ENCODE measurements around the gene ABLIM2. TPM values are rescaled to one million over a fixed set of nuclear protein-coding genes. Genes with fewer than 3 reads are reported as not detected.

ABLIM2 gene
- total RNA-seq, 1 experiment from 2014 or later: 2.7 TPM

DNA sequence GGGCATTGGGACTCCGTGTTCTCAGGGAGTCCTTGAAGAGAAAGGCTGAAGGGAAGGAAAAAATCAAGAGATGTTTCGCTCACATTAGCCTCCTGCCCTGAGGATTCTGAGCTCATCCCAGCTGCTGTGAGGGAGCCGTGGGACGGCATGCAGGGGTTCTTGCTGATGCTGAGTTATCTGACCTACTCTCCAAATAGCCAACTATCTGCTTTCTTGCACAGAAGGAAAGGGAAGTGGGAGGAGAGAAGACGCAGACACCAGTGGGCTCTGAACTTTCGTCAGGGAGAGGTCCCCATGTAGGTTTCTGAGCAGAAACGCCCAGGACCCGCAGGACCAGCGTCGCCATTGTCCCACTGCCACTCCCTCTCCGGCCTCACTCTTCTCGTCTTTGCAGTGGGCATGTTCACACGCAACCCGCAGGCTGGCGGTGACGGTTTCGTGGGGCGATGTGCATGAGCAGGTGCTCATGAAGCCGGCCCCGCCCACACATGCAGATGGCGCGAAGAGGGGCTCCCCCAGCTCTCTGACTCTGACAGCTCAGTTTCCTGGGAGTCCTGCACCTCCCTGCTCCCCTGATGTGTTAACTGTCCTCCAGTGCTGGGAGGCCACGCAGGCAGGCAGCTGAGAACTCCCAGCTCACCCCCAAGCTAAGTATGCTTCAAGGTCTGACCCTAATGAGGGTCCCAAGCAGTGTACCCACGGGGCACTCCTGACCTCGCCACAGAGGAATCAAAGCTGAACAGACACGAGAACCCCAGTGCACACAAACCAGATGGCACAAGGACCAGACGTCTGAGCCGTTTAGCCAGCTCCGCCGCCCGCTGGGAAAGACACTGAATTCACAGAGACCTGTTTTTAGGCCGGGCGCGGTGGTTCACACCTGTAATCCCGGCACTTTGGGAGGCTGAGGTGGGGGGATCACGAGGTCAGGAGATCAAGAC is 13.6 kb upstream of the ABLIM2 start:
- no peak overlapping the region for H3K27ac ChIP-seq (ENCODE audit: low read depth, low read length, poor library complexity, severe bottlenecking)
- H3K9me3 ChIP-seq (ENCODE audit: low read depth, low read length, poor library complexity, severe bottlenecking): no peaks in the 10 kb centered on the region
- DNase-seq (ENCODE audit: low spot score): no peak
- H3K4me1 ChIP-seq (ENCODE audit: insufficient read depth, low read length, poor library complexity, severe bottlenecking): peaks cover 4% of the 10 kb centered on the region
- ChIA-PET POLR2A (ENCODE audit: low non-redundant PET) (no interaction called here), CTCF (no interaction called here)
- H3K4me3 ChIP-seq (ENCODE audit: low read depth, low read length, poor library complexity, severe bottlenecking): no peak overlapping the region
- no peaks in the 10 kb centered on the region for H3K27me3 ChIP-seq (replicated peaks; ENCODE audit: insufficient read depth, low read depth, low read length, poor library complexity)
- no peak for TF ChIP-seq EZH2 (IDR thresholded peaks at IDR 0.05; ENCODE audit: borderline replicate concordance, low read depth, low read length, poor library complexity, severe bottlenecking)
- TF ChIP-seq CTCF (conservative IDR thresholded peaks at IDR 0.05; ENCODE audit: low read depth, low read length): no peak
- no TSS peak for BruUV-seq (replicated peaks)
- no peaks in the 10 kb centered on the region for H3K36me3 ChIP-seq (ENCODE audit: insufficient read depth, low read length, poor library complexity, severe bottlenecking)
- intact Hi-C loops (cut with micrococcal nuclease; ENCODE audit: unreplicated experiment): no loop called here

DNA sequence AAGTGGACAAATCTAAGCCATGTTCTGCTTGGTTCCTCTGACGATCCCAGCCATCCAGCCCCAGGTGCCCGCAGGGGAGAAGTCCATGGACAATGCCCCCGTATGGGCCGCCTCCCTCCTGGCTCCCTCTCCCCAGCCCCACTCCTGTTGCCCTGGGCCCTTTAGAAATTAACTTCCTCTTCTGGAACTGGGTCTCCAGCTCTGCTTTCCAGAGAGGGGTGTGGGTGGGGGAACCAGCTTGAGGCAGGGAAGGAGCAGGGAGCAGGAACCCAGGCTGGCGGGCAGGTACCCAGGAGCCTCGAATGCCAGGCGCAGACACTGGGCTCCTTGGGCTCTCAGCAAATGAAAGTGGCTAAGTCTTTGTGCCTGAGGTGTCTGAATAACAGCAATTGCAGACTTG is 12.7 kb upstream of the ABLIM2 start:
- no TSS peak for BruUV-seq (replicated peaks)
- no peaks in the 10 kb centered on the region for H3K9me3 ChIP-seq (ENCODE audit: low read depth, low read length, poor library complexity, severe bottlenecking)
- ChIA-PET POLR2A (ENCODE audit: low non-redundant PET) (no interaction called here), CTCF (no interaction called here)
- H3K27me3 ChIP-seq (replicated peaks; ENCODE audit: insufficient read depth, low read depth, low read length, poor library complexity): no peaks in the 10 kb centered on the region
- no peak overlapping the region for H3K4me3 ChIP-seq (ENCODE audit: low read depth, low read length, poor library complexity, severe bottlenecking)
- intact Hi-C loops (cut with micrococcal nuclease; ENCODE audit: unreplicated experiment): no loop called here
- no peaks in the 10 kb centered on the region for H3K4me1 ChIP-seq (ENCODE audit: insufficient read depth, low read length, poor library complexity, severe bottlenecking)
- TF ChIP-seq EZH2 (IDR thresholded peaks at IDR 0.05; ENCODE audit: borderline replicate concordance, low read depth, low read length, poor library complexity, severe bottlenecking) (no peak), CTCF (conservative IDR thresholded peaks at IDR 0.05; ENCODE audit: low read depth, low read length) (no peak)
- no peak for DNase-seq (ENCODE audit: low spot score)
- no peaks in the 10 kb centered on the region for H3K36me3 ChIP-seq (ENCODE audit: insufficient read depth, low read length, poor library complexity, severe bottlenecking)
- H3K27ac ChIP-seq (ENCODE audit: low read depth, low read length, poor library complexity, severe bottlenecking): no peak overlapping the region

- intact Hi-C loops (cut with micrococcal nuclease; ENCODE audit: unreplicated experiment): no loop called here
- H3K4me3 ChIP-seq (ENCODE audit: low read depth, low read length, poor library complexity, severe bottlenecking): no peak overlapping the region
- no TSS peak for BruUV-seq (replicated peaks)
- H3K27ac ChIP-seq (ENCODE audit: low read depth, low read length, poor library complexity, severe bottlenecking): no peak overlapping the region
- CTCF ChIA-PET: no interaction called here
- DNase-seq (ENCODE audit: low spot score): no peak
- POLR2A ChIA-PET (ENCODE audit: low non-redundant PET): no interaction called here
- no peaks in the 10 kb centered on the region for H3K4me1 ChIP-seq (ENCODE audit: insufficient read depth, low read length, poor library complexity, severe bottlenecking)
- no peak for TF ChIP-seq CTCF (conservative IDR thresholded peaks at IDR 0.05; ENCODE audit: low read depth, low read length)
- TF ChIP-seq EZH2 (IDR thresholded peaks at IDR 0.05; ENCODE audit: borderline replicate concordance, low read depth, low read length, poor library complexity, severe bottlenecking): no peak
- no peaks in the 10 kb centered on the region for H3K36me3 ChIP-seq (ENCODE audit: insufficient read depth, low read length, poor library complexity, severe bottlenecking)
- H3K27me3 ChIP-seq (replicated peaks; ENCODE audit: insufficient read depth, low read depth, low read length, poor library complexity): no peaks in the 10 kb centered on the region
- no peaks in the 10 kb centered on the region for H3K9me3 ChIP-seq (ENCODE audit: low read depth, low read length, poor library complexity, severe bottlenecking)
Observed at GRCh38 chr4:8170341-8170740, 11.7 kb upstream of the ABLIM2 start.
